WTC11 (cell line): ENCODE data around the gene RPL37A.

Source experiments
- SMAD3 ChIP-seq: sonication (generic); formaldehyde crosslinking; IDR thresholded peaks from 2 replicates; pipeline ENCODE4 v1.8.0; 2022; ENCODE audit warnings: missing genetic modification reagents, mild to moderate bottlenecking, borderline replicate concordance
- TF ChIP-seq, protein P1 (sequence below): fragments of 200-600 bp; IDR thresholded peaks from 2 replicates; pipeline ENCODE4 v1.8.0; 2022; ENCODE audit warnings: antibody characterized with exemption
- TF ChIP-seq, protein P2 (sequence below): fragments of 250-450 bp; sonication (Bioruptor Pico); IDR thresholded peaks from 2 replicates; pipeline ENCODE4 v1.8.0; 2021; ENCODE audit warnings: mild to moderate bottlenecking
- TF ChIP-seq, protein P3 (sequence below): sonication (generic); formaldehyde crosslinking; IDR thresholded peaks from 2 replicates; pipeline ENCODE4 v1.8.0; 2022; ENCODE audit warnings: mild to moderate bottlenecking, missing genetic modification reagents
- TF ChIP-seq, protein P4 (sequence below): sonication (generic); formaldehyde crosslinking; IDR thresholded peaks from 2 replicates; pipeline ENCODE4 v1.8.0; 2023; ENCODE audit warnings: missing genetic modification reagents, mild to moderate bottlenecking, borderline replicate concordance

DNA sequence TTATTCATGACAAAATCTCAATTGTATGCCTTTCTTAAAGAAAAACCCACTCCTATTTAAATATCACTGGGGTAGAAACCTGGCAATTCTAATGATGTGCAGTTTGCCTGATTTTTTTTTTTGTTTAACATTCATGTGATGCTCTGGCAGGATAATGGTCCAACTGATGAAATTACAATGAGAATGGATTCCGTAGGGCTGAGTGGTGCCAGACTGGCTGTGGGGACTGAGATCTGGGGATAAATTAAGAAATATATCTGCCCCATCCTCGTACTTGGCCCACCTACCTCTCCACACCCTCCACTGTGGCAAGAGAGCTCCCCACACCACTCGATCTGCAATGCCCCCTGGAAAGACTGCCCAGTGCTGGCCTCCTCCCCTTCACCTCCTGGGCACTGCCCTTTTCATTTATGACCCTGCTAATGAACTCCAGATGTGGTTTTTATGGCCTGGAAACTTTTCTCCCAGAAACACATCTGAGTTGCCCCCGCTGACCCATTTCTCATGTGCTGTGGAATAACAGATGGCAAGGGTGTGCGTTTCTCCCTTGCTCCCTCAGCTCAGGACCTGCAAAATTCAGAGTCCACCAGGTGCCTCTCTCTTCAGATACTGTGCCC, 33.0 kb upstream of the RPL37A start:
- TF ChIP-seq, protein P1, sequence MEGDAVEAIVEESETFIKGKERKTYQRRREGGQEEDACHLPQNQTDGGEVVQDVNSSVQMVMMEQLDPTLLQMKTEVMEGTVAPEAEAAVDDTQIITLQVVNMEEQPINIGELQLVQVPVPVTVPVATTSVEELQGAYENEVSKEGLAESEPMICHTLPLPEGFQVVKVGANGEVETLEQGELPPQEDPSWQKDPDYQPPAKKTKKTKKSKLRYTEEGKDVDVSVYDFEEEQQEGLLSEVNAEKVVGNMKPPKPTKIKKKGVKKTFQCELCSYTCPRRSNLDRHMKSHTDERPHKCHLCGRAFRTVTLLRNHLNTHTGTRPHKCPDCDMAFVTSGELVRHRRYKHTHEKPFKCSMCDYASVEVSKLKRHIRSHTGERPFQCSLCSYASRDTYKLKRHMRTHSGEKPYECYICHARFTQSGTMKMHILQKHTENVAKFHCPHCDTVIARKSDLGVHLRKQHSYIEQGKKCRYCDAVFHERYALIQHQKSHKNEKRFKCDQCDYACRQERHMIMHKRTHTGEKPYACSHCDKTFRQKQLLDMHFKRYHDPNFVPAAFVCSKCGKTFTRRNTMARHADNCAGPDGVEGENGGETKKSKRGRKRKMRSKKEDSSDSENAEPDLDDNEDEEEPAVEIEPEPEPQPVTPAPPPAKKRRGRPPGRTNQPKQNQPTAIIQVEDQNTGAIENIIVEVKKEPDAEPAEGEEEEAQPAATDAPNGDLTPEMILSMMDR = no peak
- TF ChIP-seq SMAD3 (CRISPR knock-in tag) = no peak
- TF ChIP-seq, protein P2, sequence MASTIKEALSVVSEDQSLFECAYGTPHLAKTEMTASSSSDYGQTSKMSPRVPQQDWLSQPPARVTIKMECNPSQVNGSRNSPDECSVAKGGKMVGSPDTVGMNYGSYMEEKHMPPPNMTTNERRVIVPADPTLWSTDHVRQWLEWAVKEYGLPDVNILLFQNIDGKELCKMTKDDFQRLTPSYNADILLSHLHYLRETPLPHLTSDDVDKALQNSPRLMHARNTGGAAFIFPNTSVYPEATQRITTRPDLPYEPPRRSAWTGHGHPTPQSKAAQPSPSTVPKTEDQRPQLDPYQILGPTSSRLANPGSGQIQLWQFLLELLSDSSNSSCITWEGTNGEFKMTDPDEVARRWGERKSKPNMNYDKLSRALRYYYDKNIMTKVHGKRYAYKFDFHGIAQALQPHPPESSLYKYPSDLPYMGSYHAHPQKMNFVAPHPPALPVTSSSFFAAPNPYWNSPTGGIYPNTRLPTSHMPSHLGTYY = no peak
- TF ChIP-seq, protein P3, sequence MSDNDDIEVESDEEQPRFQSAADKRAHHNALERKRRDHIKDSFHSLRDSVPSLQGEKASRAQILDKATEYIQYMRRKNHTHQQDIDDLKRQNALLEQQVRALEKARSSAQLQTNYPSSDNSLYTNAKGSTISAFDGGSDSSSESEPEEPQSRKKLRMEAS = no peak
- TF ChIP-seq, protein P4, sequence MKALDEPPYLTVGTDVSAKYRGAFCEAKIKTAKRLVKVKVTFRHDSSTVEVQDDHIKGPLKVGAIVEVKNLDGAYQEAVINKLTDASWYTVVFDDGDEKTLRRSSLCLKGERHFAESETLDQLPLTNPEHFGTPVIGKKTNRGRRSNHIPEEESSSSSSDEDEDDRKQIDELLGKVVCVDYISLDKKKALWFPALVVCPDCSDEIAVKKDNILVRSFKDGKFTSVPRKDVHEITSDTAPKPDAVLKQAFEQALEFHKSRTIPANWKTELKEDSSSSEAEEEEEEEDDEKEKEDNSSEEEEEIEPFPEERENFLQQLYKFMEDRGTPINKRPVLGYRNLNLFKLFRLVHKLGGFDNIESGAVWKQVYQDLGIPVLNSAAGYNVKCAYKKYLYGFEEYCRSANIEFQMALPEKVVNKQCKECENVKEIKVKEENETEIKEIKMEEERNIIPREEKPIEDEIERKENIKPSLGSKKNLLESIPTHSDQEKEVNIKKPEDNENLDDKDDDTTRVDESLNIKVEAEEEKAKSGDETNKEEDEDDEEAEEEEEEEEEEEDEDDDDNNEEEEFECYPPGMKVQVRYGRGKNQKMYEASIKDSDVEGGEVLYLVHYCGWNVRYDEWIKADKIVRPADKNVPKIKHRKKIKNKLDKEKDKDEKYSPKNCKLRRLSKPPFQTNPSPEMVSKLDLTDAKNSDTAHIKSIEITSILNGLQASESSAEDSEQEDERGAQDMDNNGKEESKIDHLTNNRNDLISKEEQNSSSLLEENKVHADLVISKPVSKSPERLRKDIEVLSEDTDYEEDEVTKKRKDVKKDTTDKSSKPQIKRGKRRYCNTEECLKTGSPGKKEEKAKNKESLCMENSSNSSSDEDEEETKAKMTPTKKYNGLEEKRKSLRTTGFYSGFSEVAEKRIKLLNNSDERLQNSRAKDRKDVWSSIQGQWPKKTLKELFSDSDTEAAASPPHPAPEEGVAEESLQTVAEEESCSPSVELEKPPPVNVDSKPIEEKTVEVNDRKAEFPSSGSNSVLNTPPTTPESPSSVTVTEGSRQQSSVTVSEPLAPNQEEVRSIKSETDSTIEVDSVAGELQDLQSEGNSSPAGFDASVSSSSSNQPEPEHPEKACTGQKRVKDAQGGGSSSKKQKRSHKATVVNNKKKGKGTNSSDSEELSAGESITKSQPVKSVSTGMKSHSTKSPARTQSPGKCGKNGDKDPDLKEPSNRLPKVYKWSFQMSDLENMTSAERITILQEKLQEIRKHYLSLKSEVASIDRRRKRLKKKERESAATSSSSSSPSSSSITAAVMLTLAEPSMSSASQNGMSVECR = no peak
